Measurements from ENCODE around the gene AQP5. TPM values are rescaled to one million over a fixed set of nuclear protein-coding genes. Genes with fewer than 3 reads are reported as not detected.

Gene AQP5
- total RNA-seq, 4 donors from 2014 or later: 7.8 TPM; not detected in 3

DNA sequence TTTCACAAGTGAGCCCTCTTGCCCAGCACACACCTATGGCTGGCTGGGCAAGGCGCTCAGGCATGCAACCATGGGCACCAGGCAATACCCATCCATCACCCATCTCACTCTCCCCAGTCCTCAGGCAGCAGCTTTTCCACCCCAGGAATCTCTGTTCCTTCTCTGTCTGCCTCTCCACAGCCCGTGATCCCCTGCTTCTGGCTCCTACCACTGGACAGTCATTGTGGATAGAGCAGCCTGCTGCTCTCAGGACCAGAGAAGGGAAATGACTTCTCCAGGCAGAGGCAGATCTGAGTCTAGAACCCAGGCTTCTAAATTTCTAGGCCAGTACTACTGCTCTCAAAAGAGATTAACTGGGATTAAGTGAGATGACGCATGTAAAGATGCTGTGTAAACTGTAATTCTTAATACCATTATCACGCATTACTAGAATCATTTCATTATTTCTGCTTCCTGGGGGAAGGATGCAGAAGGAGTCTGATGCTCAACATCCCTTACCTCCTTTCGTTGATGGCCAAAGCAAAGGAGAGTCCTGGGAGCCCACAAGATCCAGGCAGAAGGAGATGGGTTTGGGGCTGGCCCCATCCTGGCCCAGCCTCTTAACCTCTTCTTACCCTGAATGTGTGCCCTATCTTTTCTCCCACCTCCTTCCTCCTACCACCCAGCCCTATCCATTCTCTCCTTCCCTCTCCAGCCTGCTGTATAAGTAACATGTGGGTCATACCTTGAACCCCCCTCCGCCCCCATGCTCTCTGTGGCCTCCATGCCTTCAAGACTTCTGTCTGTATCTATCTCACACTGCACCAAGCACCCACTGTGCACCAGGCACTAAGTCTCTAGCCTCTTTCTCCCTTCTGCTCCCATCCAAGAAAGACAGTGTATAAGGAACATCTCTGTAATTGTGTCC, 4.8 kb upstream of the AQP5 start:
- H3K27me3 ChIP-seq: peaks cover 95% of the 10 kb centered on the region
- no peak overlapping the region for H3K4me3 ChIP-seq
- ATAC-seq: no peak
- WGBS, 2 donors (ENCODE audit: low coverage in 1 of 2): 92 to 100% methylated on average over 1 to 4 of the region's 6 CpGs
- H3K9me3 ChIP-seq: no peaks in the 10 kb centered on the region
- no peak for TF ChIP-seq EP300 (IDR thresholded peaks at IDR 0.05)
- TF ChIP-seq, protein P1, sequence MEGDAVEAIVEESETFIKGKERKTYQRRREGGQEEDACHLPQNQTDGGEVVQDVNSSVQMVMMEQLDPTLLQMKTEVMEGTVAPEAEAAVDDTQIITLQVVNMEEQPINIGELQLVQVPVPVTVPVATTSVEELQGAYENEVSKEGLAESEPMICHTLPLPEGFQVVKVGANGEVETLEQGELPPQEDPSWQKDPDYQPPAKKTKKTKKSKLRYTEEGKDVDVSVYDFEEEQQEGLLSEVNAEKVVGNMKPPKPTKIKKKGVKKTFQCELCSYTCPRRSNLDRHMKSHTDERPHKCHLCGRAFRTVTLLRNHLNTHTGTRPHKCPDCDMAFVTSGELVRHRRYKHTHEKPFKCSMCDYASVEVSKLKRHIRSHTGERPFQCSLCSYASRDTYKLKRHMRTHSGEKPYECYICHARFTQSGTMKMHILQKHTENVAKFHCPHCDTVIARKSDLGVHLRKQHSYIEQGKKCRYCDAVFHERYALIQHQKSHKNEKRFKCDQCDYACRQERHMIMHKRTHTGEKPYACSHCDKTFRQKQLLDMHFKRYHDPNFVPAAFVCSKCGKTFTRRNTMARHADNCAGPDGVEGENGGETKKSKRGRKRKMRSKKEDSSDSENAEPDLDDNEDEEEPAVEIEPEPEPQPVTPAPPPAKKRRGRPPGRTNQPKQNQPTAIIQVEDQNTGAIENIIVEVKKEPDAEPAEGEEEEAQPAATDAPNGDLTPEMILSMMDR (IDR thresholded peaks at IDR 0.05): no peak
- no peak for TF ChIP-seq POLR2AphosphoS5 (IDR thresholded peaks at IDR 0.05)
- no peak for TF ChIP-seq POLR2A (IDR thresholded peaks at IDR 0.05)
- no peak overlapping the region for H3K27ac ChIP-seq
- peaks cover 0 to 13% (median 6%) of the 10 kb centered on the region in 3 donors for H3K4me1 ChIP-seq
- no peaks in the 10 kb centered on the region for H3K36me3 ChIP-seq

DNA sequence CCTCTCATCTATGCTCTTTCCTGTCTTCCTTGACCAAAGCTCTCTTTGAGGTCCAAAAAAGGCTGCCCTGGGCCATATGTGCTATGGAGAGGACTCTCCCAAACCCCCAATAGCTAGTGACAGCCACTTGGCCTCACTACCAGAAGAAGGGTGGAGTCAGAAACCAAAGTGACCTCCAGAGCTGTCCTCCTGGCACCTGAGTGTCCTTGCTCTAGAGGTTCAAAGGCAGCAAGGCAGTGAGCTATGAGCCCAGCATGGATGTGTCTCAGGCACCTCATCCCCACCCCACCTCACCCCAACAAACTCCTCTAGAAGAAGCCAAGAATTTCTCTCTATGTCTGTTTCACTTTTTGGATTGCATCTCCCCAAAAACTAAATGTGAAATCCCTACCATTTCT, 4.1 kb upstream of the AQP5 start:
- H3K27me3 ChIP-seq: peaks cover 89% of the 10 kb centered on the region
- no peak overlapping the region for H3K4me3 ChIP-seq
- H3K4me1 ChIP-seq: peaks cover 0 to 15% (median 6%) of the 10 kb centered on the region in 3 donors
- no peaks in the 10 kb centered on the region for H3K36me3 ChIP-seq
- H3K9me3 ChIP-seq: no peaks in the 10 kb centered on the region
- no peak overlapping the region for H3K27ac ChIP-seq
- TF ChIP-seq POLR2AphosphoS5 (IDR thresholded peaks at IDR 0.05) (no peak), EP300 (IDR thresholded peaks at IDR 0.05) (no peak), POLR2A (IDR thresholded peaks at IDR 0.05) (no peak)
- TF ChIP-seq, protein P1 (IDR thresholded peaks at IDR 0.05): no peak
- ATAC-seq: no peak

DNA sequence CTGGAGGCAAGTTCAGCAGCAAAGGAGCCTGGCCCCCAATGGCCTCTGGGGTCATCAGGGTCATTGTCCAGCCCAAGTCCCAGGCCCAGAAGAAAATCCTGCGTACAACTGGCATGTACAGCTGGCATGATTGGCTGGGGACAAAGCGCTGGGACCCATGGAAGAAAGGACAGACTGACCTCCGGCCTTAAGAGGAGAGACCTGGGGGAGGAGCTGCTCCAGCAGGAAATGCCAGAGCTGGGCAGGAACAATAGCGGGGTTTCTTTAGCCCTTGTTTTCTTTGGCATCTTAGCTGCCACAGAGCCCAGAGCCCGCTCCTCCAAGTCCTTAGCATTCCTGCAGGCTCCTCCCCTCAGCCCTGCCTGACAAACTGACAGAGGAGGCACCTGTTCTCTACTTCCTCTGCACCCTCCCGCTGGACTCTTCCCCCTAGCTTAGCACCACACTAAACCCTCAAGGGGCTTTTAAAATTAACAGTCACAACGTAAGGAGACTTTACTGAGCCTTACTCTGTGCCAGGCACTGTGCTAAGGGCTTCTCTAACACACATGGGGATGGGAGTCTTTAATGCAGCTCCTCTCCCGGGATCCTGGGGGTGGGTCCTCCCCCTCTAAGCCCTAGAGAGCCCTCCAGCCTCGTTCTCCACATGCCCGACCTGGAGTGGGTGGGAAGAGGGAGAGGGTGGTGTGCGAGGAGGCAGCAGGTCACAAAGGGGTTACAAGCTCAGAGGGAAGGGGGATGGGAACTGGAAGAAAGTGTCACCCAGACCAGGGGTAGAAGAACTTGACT, 1.8 kb upstream of the AQP5 start:
- peaks cover 0 to 15% (median 6%) of the 10 kb centered on the region in 3 donors for H3K4me1 ChIP-seq
- ATAC-seq: no peak
- H3K36me3 ChIP-seq: no peaks in the 10 kb centered on the region
- H3K9me3 ChIP-seq: no peaks in the 10 kb centered on the region
- H3K27me3 ChIP-seq: peaks cover 67% of the 10 kb centered on the region
- H3K4me3 ChIP-seq: no peak overlapping the region
- TF ChIP-seq, protein P1 (IDR thresholded peaks at IDR 0.05): no peak
- TF ChIP-seq EP300 (IDR thresholded peaks at IDR 0.05) (no peak), POLR2A (IDR thresholded peaks at IDR 0.05) (no peak), POLR2AphosphoS5 (IDR thresholded peaks at IDR 0.05) (no peak)
- WGBS, 2 donors (ENCODE audit: low coverage in 1 of 2): 48% methylated on average over 5 of the region's 11 CpGs; no CpG with 5 or more reads in 1 of the 2 donors
- H3K27ac ChIP-seq: no peak overlapping the region

DNA sequence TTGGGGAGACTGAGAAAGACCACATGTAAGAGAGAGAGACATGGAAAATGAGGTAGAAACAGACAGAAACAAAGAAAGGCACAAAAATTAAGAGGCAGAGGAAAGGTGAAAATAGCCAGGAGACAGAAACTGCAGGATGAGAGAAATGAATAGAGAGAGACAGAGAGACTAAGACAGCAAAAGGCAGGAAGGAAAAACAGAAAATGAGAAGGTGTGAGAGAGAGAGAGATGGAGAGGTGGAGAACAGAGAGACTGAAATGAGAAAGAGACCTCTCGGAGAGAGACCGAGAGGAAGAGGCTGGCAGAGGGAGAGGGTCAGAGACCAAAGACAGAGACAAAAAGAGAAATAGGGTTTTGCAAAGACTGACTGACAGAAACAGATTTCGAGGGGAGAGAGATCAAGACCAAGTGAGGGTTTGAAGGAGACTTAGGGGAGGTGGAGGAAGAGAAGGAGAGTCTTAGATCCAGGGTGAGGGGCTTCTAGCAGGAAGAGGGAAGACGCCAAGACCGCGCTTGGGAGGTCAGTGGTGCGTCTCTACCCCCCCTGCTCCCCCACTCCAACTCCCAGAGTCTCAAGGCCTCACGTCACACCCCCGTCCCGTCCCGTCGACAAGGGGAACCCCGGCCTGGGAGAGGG, 1.1 kb upstream of the AQP5 start:
- Histone ChIP-seq H3K9me3 (no peaks in the 10 kb centered on the region), H3K4me1 (peaks cover 0 to 15% (median 6%) of the 10 kb centered on the region in 3 donors), H3K36me3 (no peaks in the 10 kb centered on the region), H3K4me3 (peak overlapping the region in 1 of 2 donors; percentile 50), H3K27ac (no peak overlapping the region), H3K27me3 (peaks cover 60% of the 10 kb centered on the region)
- no peak for TF ChIP-seq POLR2A (IDR thresholded peaks at IDR 0.05)
- no peak for TF ChIP-seq POLR2AphosphoS5 (IDR thresholded peaks at IDR 0.05)
- no peak for TF ChIP-seq EP300 (IDR thresholded peaks at IDR 0.05)
- TF ChIP-seq, protein P1 (IDR thresholded peaks at IDR 0.05): no peak
- ATAC-seq: no peak
- 53 to 100% methylated on average over 1 to 7 of the region's 13 CpGs for WGBS, 2 donors (ENCODE audit: low coverage in 1 of 2)

Measured in gastroesophageal sphincter (tissue), 4 donors.